Heart left ventricle (tissue), 16 donors: Measurements from ENCODE around the gene IQSEC1. TPM values are rescaled to one million over a fixed set of nuclear protein-coding genes. Genes with fewer than 3 reads are reported as not detected.
A peak's percentile ranks its signal among the peaks of the same experiment; 100 is the strongest.

Source experiments
- ATAC-seq, 4 donors: fragments of 200-7000 bp; cut with Tn5 transposase; one replicate each; pipeline ENCODE4 v1.9.1; 2020 to 2022; ENCODE audit warnings: moderate library complexity in 4 of 4, mild to moderate bottlenecking in 3 of 4, moderate number of reproducible peaks in 1 of 4
- DNase-seq, 5 donors: peaks; one replicate each; pipeline ENCODE4 v3.0.0-alpha.2; 2020
- H3K27ac ChIP-seq, 12 donors: fragments of 200-600 bp; sonication (generic) in 4 of 12; one replicate each; pipeline versions ENCODE4 v1.5.0 to v1.8.0; 2016 to 2022; ENCODE audit warnings: mild to moderate bottlenecking in 2 of 12
- H3K27me3 ChIP-seq, 9 donors: fragments of 200-600 bp; sonication (generic) in 2 of 9; one replicate each; pipeline versions ENCODE4 v1.5.1 to v1.8.0; 2016 to 2022; ENCODE audit warnings: mild to moderate bottlenecking in 3 of 9
- H3K36me3 ChIP-seq, 9 donors: fragments of 200-600 bp; sonication (generic) in 2 of 9; one replicate each; pipeline versions ENCODE4 v1.5.0 to v1.8.0; 2018 to 2022; ENCODE audit warnings: mild to moderate bottlenecking in 2 of 9
- H3K4me1 ChIP-seq, 12 donors: fragments of 200-600 bp; sonication (generic) in 4 of 12; one replicate each; pipeline versions ENCODE4 v1.5.0 to v1.8.0; 2016 to 2022; ENCODE audit warnings: mild to moderate bottlenecking in 3 of 12
- H3K4me3 ChIP-seq, 12 donors: fragments of 200-600 bp; sonication (generic) in 4 of 12; one replicate each; pipeline versions ENCODE4 v1.5.0 to v1.8.0; 2017 to 2022; ENCODE audit warnings: mild to moderate bottlenecking in 9 of 12, moderate library complexity in 4 of 12
- H3K9me3 ChIP-seq, 12 donors: fragments of 200-600 bp; sonication (generic) in 4 of 12; one replicate each; pipeline versions ENCODE4 v1.5.0 to v1.8.0; 2016 to 2022; ENCODE audit warnings: mild to moderate bottlenecking in 1 of 12
- CTCF ChIP-seq, 12 donors: fragments of 200-600 bp; sonication (generic) in 4 of 12; IDR thresholded peaks; one replicate each; pipeline versions ENCODE4 v1.5.0 to v1.8.0; 2018 to 2022; ENCODE audit warnings: antibody characterized with exemption in 12 of 12, mild to moderate bottlenecking in 5 of 12
- POLR2A ChIP-seq, 2 donors: fragments of 450-650 bp; IDR thresholded peaks; one replicate each; pipeline ENCODE4 v1.6.1; 2017; ENCODE audit warnings: antibody characterized with exemption in 2 of 2, mild to moderate bottlenecking in 2 of 2, moderate library complexity in 2 of 2
- WGBS, 4 donors: extraction: QIAGEN DNeasy Blood & Tissue Kit in 2 of 4; methylation state at CpG; one replicate each; pipeline versions ENCODE4 v1.1.5 to v1.1.7; 2013 to 2018; 5-methylcytosine and 5-hydroxymethylcytosine counted together
- intact Hi-C, 10 donors: fragments of 100-400 bp; cut with DNase I; formaldehyde crosslinking; loops; one replicate each; pipeline versions ENCODE4 v1.11.1 to v1.14.2; 2022
- polyA plus RNA-seq, 2 donors: library from polyadenylated mRNA; stranded (reverse); fragments of 200-250 nt; gene quantifications; one replicate each; pipeline ENCODE4 v1.2.3, GENCODE V29; 2013
- total RNA-seq, 9 donors: library from RNA; depleted of rRNA in 2 of 9; stranded (reverse); fragments of >200 nt in 2 of 9; fragmentation: NEBNext Ultra II Directional in 3 of 9; extraction: Animal tissue kit (Norgen Biotek cat#: 25700) in 3 of 9; gene quantifications; one replicate each; pipeline versions ENCODE4 v1.1.0 to v1.2.4, GENCODE V29; 2016 to 2023
- donor health status: ischemic (EF 13 %, LVEDD 7.1; RV severe dilation, severe dysfunction).
- donor health status: healthy with polysubstance abuse.
- donor health status: DM: no; HTN: yes; CAD: no.
- donor health status: DM: no; HTN: no; CAD: no.
- donor health status: ischemic (EF 25% LVEDD 6.9; RV normal size, moderate dysfunction).
- donor health status: ischemic (EF 25% LVEDD 5.7; RV mildly dilated, moderate dysfunction).
- donor health status: healthy.
- donor health status: DM: yes; HTN: yes; CAD: no.
- donor health status: ischemic (EF 35%, LVEDD 5.7; RV mildly dilated, moderate dysfunction).
- donor health status: nonischemic (EF 11% LVEDD 7.7; RV severe dilation, severe dysfunction).
- donor health status: DM: yes; HTN: yes; CAD: no.
- donor health status: PGD.
- donor health status: ischemic (EF 29% LVEDD 5.4; RV normal size, mild dysfunction).
- donor health status: nonischemic (EF 23%, LVEDD 6.1; RV moderate dilation, normal function).

IQSEC1 gene
- total and polyA plus RNA-seq, 11 donors, result 28.8 to 79.1 (median 62.2) TPM

- Histone ChIP-seq H3K27me3 (no peaks in the 10 kb centered on the region), H3K27ac (no peak overlapping the region), H3K4me3 (no peak overlapping the region), H3K36me3 (peaks cover 0 to 6% (median 0%) of the 10 kb centered on the region in 9 donors), H3K9me3 (no peaks in the 10 kb centered on the region), H3K4me1 (peaks cover 0 to 44% (median 25%) of the 10 kb centered on the region in 12 donors)
- 52 to 74% (median 61%) methylated on average over 3 of the region's 3 CpGs for WGBS, 4 donors
- peak in 1 of 5 donors; percentile 14 for DNase-seq
- intact Hi-C loops, result loop anchor here in 7 of 10 donors (1.0 to 10.0 kb wide), 7 partner anchors 25 to 192 kb away; no protein-coding TSS in a partner anchor
- no peak for ATAC-seq
- no peak for TF ChIP-seq CTCF (IDR thresholded peaks at IDR 0.05)
- TF ChIP-seq POLR2A (IDR thresholded peaks at IDR 0.05), result no peak
Observed at GRCh38 chr3:12892840-12893189, 180.4 kb downstream of the IQSEC1 start.

- Histone ChIP-seq H3K9me3 (no peaks in the 10 kb centered on the region), H3K36me3 (peaks cover 0 to 1% (median 0%) of the 10 kb centered on the region in 9 donors), H3K4me1 (peaks cover 0 to 38% (median 22%) of the 10 kb centered on the region in 12 donors), H3K4me3 (peak overlapping the region in 8 of 12 donors; percentile 2 to 47 (median 25)), H3K27me3 (peaks cover 0 to 5% (median 0%) of the 10 kb centered on the region in 9 donors), H3K27ac (no peak overlapping the region)
- intact Hi-C loops, result loop anchor here in 8 of 10 donors (1.0 to 10.0 kb wide), 10 partner anchors 23 to 193 kb away; no protein-coding TSS in a partner anchor
- WGBS, 4 donors, result 11 to 15% (median 12%) methylated on average over 16 of the region's 16 CpGs
- DNase-seq (peak in 4 of 5 donors; percentile 13 to 53 (median 38)), ATAC-seq (peak; percentile 11 to 40 (median 31))
- TF ChIP-seq POLR2A (IDR thresholded peaks at IDR 0.05), result no peak
- peak; percentile 72 to 94 (median 87) for TF ChIP-seq CTCF (IDR thresholded peaks at IDR 0.05)
Observed at GRCh38 chr3:12891985-12892839, 181.0 kb downstream of the IQSEC1 start.

- H3K27me3 ChIP-seq, result peaks cover 0 to 7% (median 0%) of the 10 kb centered on the region in 9 donors
- intact Hi-C loops, result loop anchor here in 8 of 10 donors (1.0 to 10.0 kb wide), 9 partner anchors 23 to 193 kb away; no protein-coding TSS in a partner anchor
- H3K27ac ChIP-seq, result no peak overlapping the region
- H3K9me3 ChIP-seq, result no peaks in the 10 kb centered on the region
- H3K4me1 ChIP-seq, result peaks cover 0 to 35% (median 21%) of the 10 kb centered on the region in 12 donors
- no peaks in the 10 kb centered on the region for H3K36me3 ChIP-seq
- DNase-seq (peak in 1 of 5 donors; percentile 17), ATAC-seq (peak in 1 of 4 donors; percentile 2)
- 54 to 65% (median 56%) methylated on average over 8 to 9 of the region's 9 CpGs for WGBS, 4 donors
- TF ChIP-seq POLR2A (IDR thresholded peaks at IDR 0.05), result no peak
- H3K4me3 ChIP-seq, result peak overlapping the region in 8 of 12 donors; percentile 2 to 47 (median 25)
Observed at GRCh38 chr3:12891391-12891984, 181.7 kb downstream of the IQSEC1 start.

- Histone ChIP-seq H3K27me3 (peaks cover 0 to 7% (median 0%) of the 10 kb centered on the region in 9 donors), H3K36me3 (no peaks in the 10 kb centered on the region), H3K4me1 (peaks cover 0 to 28% (median 18%) of the 10 kb centered on the region in 12 donors), H3K27ac (no peak overlapping the region), H3K4me3 (no peak overlapping the region), H3K9me3 (no peaks in the 10 kb centered on the region)
- WGBS, 4 donors, result 92 to 95% (median 93%) methylated on average over 8 to 10 of the region's 10 CpGs
- intact Hi-C loops, result loop anchor here in 8 of 10 donors (1.0 to 10.0 kb wide), 9 partner anchors 22 to 194 kb away; no protein-coding TSS in a partner anchor
- TF ChIP-seq POLR2A (IDR thresholded peaks at IDR 0.05) (no peak), CTCF (IDR thresholded peaks at IDR 0.05) (no peak)
- DNase-seq, result peak in 2 of 5 donors; percentile 18 to 27
- no peak for ATAC-seq
Observed at GRCh38 chr3:12890610-12891390, 182.4 kb downstream of the IQSEC1 start.
